ENCODE data around the gene CBX8.
A peak's percentile ranks its signal among the peaks of the same experiment; 100 is the strongest.
"Not testable (repeated sequence)": the region's sequence is repeated elsewhere in the genome, so short reads cannot be mapped to it uniquely, and the experiment has no call there.

CBX8 gene

DNA sequence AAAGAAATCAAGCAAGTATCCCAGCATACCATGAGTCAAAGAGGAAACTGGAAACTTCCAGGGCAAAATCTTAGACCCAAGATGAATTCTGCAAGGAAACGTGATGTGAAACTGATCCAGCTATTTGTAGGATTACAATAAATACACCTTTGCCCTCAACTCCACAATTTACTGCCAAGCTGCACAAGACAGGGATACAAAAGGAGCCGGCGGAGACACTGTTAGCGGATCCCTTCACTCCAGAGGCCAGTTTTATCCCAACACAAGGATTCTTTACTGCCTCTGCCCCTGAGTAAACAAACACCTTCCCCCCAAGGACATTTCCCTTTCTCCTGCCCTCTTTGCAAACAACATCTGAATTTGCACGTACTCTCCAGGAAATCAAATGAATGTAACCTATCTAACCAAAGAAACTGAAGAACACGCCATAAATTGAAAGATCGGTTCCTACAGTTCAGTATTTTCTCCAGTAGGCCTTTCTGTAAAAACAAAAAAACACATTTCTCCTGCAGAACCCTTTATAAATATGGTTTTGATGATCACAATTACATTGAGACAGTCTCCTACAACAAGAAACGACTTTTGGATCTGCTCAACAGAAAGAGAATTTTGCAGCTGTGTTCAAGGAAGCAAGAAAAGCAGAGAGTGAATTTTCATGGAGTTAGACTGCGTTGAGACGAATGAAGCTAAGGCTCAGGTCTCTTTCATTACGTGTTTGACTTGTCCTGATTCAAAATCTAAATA is 20.3 kb downstream of the CBX8 start:
- no peak overlapping the region for H3K4me3 ChIP-seq (ENCODE audit: low read depth, low read length)
- no peak for TF ChIP-seq MYC (IDR thresholded peaks at IDR 0.05; ENCODE audit: low read depth, low read length)
- TF ChIP-seq POLR2A (IDR thresholded peaks at IDR 0.05; ENCODE audit: extremely low read depth, insufficient read length), result no peak
- TF ChIP-seq MAX (IDR thresholded peaks at IDR 0.05; ENCODE audit: low read depth, low read length), result no peak
- TF ChIP-seq CTCF (IDR thresholded peaks at IDR 0.05; ENCODE audit: low read depth, low read length), result no peak
- DNase-seq (ENCODE audit: low read depth), result peak; percentile 1

DNA sequence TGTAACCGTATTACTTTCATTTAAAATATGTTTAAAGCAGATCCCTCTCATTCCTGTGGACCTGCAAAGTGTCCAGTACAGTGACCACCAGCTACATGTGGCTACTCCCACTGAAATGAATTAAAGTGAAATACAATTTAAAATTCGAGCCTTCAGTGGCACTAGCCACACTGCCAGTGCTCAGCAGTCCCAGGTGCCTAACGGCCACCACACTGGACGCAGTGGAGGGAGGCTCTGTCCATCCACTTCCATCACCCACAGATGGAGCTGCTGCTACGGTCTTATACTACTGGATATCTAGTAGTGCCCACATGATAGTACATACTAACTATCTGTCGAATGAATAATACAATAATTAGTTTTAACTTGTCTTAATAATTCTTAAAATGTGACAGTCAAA is 21.2 kb downstream of the CBX8 start:
- DNase-seq (ENCODE audit: low read depth), result no peak
- TF ChIP-seq MAX (IDR thresholded peaks at IDR 0.05; ENCODE audit: low read depth, low read length) (no peak), POLR2A (IDR thresholded peaks at IDR 0.05; ENCODE audit: extremely low read depth, insufficient read length) (no peak), CTCF (IDR thresholded peaks at IDR 0.05; ENCODE audit: low read depth, low read length) (no peak), MYC (IDR thresholded peaks at IDR 0.05; ENCODE audit: low read depth, low read length) (no peak)
- no peak overlapping the region for H3K4me3 ChIP-seq (ENCODE audit: low read depth, low read length)

DNA sequence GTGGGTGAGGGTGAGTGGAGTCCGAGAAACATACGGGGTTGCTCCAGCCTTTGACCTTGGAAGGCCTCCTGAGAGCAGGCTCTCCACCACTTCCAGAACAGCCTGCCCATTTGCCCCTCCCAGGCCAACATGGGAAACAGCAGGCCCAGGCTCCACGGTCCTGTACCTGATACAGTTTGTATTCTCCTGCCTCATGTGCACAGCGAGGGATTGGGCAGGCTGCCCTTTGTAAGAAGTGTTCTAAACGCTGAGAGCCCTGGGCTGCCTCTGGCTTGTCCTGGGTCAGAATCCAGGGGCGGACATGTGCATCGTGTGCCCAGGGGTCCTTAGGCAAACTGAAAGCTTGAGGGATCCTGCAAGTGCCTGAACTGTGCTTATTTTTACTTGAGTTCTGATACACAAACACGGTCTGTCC is 22.3 kb downstream of the CBX8 start:
- no peak overlapping the region for H3K4me3 ChIP-seq (ENCODE audit: low read depth, low read length)
- DNase-seq (ENCODE audit: low read depth), result no peak
- TF ChIP-seq CTCF (IDR thresholded peaks at IDR 0.05; ENCODE audit: low read depth, low read length) (no peak), MAX (IDR thresholded peaks at IDR 0.05; ENCODE audit: low read depth, low read length) (no peak), MYC (IDR thresholded peaks at IDR 0.05; ENCODE audit: low read depth, low read length) (no peak), POLR2A (IDR thresholded peaks at IDR 0.05; ENCODE audit: extremely low read depth, insufficient read length) (no peak)

DNA sequence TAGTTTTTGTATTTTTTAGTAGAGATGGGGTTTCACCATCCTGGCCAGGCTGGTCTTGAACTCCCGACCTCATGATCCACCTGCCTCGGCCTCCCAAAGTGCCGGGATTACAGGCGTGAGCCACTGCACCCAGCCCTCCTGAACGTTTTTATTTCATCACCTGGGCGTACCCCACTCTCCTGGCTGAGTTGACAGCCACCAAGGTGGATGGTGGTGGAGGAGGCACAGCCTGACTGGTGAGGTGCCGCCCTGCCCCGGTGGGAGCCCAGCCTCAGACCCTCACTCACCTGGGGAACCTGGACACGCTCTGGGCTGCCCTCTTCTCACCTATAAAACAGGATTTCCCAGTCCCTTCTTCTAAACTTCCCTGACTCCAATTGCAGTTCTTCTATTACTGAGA is 24.2 kb downstream of the CBX8 start:
- not testable (repeated sequence) for DNase-seq (ENCODE audit: low read depth); H3K4me3 ChIP-seq (ENCODE audit: low read depth, low read length)

GRCh38 chr17:79771276-79771675 is 25.6 kb downstream of the CBX8 start:
- no peak overlapping the region for H3K4me3 ChIP-seq (ENCODE audit: low read depth, low read length)
- no peak for DNase-seq (ENCODE audit: low read depth)
- TF ChIP-seq MYC (IDR thresholded peaks at IDR 0.05; ENCODE audit: low read depth, low read length) (no peak), MAX (IDR thresholded peaks at IDR 0.05; ENCODE audit: low read depth, low read length) (no peak), CTCF (IDR thresholded peaks at IDR 0.05; ENCODE audit: low read depth, low read length) (no peak), POLR2A (IDR thresholded peaks at IDR 0.05; ENCODE audit: extremely low read depth, insufficient read length) (no peak)

DNA sequence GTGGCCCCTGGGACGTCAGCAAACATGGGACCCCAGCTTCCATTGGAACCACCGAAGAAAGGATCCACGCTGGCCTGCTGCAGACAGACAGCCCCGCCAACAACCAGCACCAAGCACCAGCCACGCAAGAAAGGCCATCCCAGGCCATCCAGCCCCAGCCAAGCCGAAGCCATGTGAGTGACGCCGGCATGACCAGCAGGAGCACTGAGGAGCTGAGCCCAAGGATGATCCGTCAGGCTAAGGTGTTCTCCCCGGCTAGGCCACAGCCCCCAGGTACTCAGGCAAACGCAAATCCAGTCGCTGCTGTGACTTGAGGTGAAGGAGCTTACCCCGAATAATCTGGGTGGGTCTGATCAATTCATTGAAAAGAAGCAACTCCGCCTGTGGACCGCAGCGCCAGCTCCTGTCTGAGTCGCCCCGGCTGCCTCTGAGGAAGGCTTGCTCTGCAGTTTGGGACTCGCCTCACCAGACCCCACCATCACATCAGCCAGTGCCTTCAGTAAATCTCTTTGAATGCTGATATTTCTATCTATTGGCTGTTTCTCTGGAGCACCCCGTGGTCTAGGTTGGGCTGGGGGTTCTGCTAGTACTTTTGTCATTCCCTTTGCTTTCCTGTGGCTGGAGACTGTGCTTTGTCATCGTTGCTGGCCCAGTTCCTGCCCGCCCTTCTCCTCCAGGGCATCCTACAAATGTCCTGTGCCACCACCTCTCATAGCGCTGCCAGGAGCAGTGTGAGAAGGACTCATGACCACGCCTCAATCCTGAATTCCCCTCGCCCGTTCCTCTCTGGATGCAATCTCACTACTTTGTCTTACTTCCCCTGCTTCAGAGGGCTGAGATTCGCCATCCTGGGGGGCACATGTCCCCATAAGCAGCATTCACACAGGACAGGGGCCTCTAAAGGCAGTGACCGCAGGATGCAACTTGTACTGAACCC is 27.0 kb downstream of the CBX8 start:
- DNase-seq (ENCODE audit: low read depth), result no peak
- TF ChIP-seq MAX (IDR thresholded peaks at IDR 0.05; ENCODE audit: low read depth, low read length) (no peak), POLR2A (IDR thresholded peaks at IDR 0.05; ENCODE audit: extremely low read depth, insufficient read length) (no peak), MYC (IDR thresholded peaks at IDR 0.05; ENCODE audit: low read depth, low read length) (no peak), CTCF (IDR thresholded peaks at IDR 0.05; ENCODE audit: low read depth, low read length) (no peak)
- no peak overlapping the region for H3K4me3 ChIP-seq (ENCODE audit: low read depth, low read length)
